ENCODE results near the gene PRR5L. TPM values are rescaled to one million over a fixed set of nuclear protein-coding genes. Genes with fewer than 3 reads are reported as not detected.

Gene PRR5L
- polyA plus RNA-seq, 1 donor (not counting 4 experiments of a cell fraction or from before 2014, with no cell fraction given): 20.1 TPM

DNA sequence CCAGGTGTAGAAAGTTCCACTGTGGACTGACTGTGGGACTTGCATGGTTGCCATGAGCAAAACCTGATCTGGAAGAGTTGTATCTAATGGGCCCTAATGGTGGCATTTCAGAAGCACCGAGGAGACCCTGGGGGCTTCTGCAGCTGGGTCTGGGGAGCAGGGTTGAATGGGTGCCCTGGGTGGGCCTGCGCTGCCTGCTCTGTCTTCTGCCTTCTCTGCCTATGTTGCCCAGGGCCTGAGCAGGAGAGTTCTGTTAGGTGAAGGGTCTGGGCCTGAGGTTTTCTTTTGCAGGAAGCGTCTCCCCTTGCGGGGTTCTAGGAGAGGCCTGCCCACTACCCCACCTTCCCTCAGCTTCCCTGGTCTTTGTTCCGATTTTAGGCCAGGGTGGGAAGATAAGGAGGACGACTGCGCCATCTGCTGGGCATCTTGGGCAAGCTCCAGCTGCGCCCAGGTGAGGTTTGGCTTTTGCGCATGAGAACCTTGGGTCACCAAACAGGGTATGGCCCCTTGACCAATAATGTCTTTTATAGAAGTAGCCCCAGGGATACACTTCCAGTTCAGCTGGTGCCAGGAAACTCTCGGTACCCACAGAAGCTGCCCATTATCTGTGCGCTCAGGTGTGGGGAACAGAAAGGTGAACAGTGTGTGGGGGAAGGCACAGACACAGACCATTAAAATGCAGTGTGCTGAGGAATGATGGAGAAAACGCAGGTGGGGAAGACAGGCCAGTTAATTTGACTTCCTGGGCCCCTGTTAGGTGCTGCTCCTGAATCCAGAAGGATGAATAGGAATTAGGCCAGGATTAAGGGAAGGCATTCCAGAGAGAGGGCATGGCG, 30.1 kb upstream of the PRR5L start:
- Histone ChIP-seq H2AFZ (ENCODE audit: control insufficient read depth, low read length) (no peak overlapping the region), H3K9me3 (ENCODE audit: control insufficient read depth, low read depth, low read length) (no peaks in the 10 kb centered on the region), H4K20me1 (ENCODE audit: control insufficient read depth, extremely low read depth, insufficient read depth, low read length) (no peaks in the 10 kb centered on the region), H3K4me1 (ENCODE audit: control insufficient read depth, extremely low read depth, insufficient read depth, low read length) (no peaks in the 10 kb centered on the region), H3K79me2 (ENCODE audit: control insufficient read depth, insufficient read depth, low read length) (no peaks in the 10 kb centered on the region), H3K9ac (ENCODE audit: control insufficient read depth, extremely low read depth, insufficient read depth, low read length) (no peak overlapping the region), H3K4me2 (ENCODE audit: control insufficient read depth, extremely low read depth, insufficient read depth, low read depth, low read length) (no peak overlapping the region), H3K9me1 (ENCODE audit: control insufficient read depth, extremely low read depth, insufficient read depth, low read length) (no peaks in the 10 kb centered on the region), H3K27ac (ENCODE audit: control insufficient read depth, insufficient read depth, low read length) (no peak overlapping the region), H3K27me3 (ENCODE audit: control insufficient read depth, extremely low read depth, insufficient read depth, low read length) (no peaks in the 10 kb centered on the region), H3K36me3 (ENCODE audit: control insufficient read depth in 2 of 2, extremely low read depth in 1 of 2, insufficient read depth in 2 of 2, low read length in 2 of 2) (peaks cover 0 to 1% of the 10 kb centered on the region in 2 experiments), H3K4me3 (ENCODE audit: control insufficient read depth in 2 of 3, extremely low read depth in 1 of 3, insufficient read depth in 2 of 3, low read depth in 1 of 3, low read length in 3 of 3) (no peak overlapping the region)
- peak; percentile 84 for FAIRE-seq
- DNase-seq (ENCODE audit: low read depth, low spot score): no peak
- TF ChIP-seq, protein P1, sequence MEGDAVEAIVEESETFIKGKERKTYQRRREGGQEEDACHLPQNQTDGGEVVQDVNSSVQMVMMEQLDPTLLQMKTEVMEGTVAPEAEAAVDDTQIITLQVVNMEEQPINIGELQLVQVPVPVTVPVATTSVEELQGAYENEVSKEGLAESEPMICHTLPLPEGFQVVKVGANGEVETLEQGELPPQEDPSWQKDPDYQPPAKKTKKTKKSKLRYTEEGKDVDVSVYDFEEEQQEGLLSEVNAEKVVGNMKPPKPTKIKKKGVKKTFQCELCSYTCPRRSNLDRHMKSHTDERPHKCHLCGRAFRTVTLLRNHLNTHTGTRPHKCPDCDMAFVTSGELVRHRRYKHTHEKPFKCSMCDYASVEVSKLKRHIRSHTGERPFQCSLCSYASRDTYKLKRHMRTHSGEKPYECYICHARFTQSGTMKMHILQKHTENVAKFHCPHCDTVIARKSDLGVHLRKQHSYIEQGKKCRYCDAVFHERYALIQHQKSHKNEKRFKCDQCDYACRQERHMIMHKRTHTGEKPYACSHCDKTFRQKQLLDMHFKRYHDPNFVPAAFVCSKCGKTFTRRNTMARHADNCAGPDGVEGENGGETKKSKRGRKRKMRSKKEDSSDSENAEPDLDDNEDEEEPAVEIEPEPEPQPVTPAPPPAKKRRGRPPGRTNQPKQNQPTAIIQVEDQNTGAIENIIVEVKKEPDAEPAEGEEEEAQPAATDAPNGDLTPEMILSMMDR (optimal IDR thresholded peaks at IDR 0.05 in 1 of 3, IDR thresholded peaks at IDR 0.05 in 1 of 3, conservative IDR thresholded peaks at IDR 0.05 in 1 of 3; ENCODE audit: extremely low read depth in 1 of 3, insufficient read depth in 2 of 3, low read length in 3 of 3): peak; percentile 87 to 95 (median 93)
- no peak for TF ChIP-seq EZH2 (IDR thresholded peaks at IDR 0.05; ENCODE audit: low read length)
- dilution Hi-C loops (cut with MboI; ENCODE audit: extremely low pct_ligation_motif_present, low sequenced_read_pairs): no loop called here

DNA sequence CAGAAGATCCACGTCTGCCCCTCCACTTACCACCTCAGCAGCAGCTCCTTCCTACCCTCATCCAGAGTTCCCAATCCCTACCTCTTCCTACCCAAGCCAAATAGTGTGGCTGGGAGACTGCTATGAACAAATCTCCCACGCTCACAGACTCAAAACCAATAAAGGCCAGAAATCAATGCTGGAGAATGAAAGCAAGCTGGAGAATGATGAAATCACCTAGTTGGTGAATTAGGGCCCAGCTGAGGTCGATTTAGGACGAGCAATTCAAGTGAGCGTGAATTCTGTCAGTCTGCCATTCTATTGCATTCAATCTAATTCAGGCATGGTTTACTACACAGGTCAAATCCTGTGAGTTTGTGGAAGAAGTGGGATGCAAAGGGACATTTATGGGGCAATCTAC, 29.3 kb upstream of the PRR5L start:
- FAIRE-seq (no peak), DNase-seq (ENCODE audit: low read depth, low spot score) (no peak)
- Histone ChIP-seq H3K27ac (ENCODE audit: control insufficient read depth, insufficient read depth, low read length) (no peak overlapping the region), H3K9ac (ENCODE audit: control insufficient read depth, extremely low read depth, insufficient read depth, low read length) (no peak overlapping the region), H3K9me3 (ENCODE audit: control insufficient read depth, low read depth, low read length) (no peaks in the 10 kb centered on the region), H3K27me3 (ENCODE audit: control insufficient read depth, extremely low read depth, insufficient read depth, low read length) (no peaks in the 10 kb centered on the region), H3K79me2 (ENCODE audit: control insufficient read depth, insufficient read depth, low read length) (no peaks in the 10 kb centered on the region), H4K20me1 (ENCODE audit: control insufficient read depth, extremely low read depth, insufficient read depth, low read length) (no peaks in the 10 kb centered on the region), H3K4me1 (ENCODE audit: control insufficient read depth, extremely low read depth, insufficient read depth, low read length) (no peaks in the 10 kb centered on the region), H3K4me2 (ENCODE audit: control insufficient read depth, extremely low read depth, insufficient read depth, low read depth, low read length) (no peak overlapping the region), H3K4me3 (ENCODE audit: control insufficient read depth in 2 of 3, extremely low read depth in 1 of 3, insufficient read depth in 2 of 3, low read depth in 1 of 3, low read length in 3 of 3) (no peak overlapping the region), H3K36me3 (ENCODE audit: control insufficient read depth in 2 of 2, extremely low read depth in 1 of 2, insufficient read depth in 2 of 2, low read length in 2 of 2) (peaks cover 0 to 3% of the 10 kb centered on the region in 2 experiments), H3K9me1 (ENCODE audit: control insufficient read depth, extremely low read depth, insufficient read depth, low read length) (no peaks in the 10 kb centered on the region), H2AFZ (ENCODE audit: control insufficient read depth, low read length) (no peak overlapping the region)
- TF ChIP-seq EZH2 (IDR thresholded peaks at IDR 0.05; ENCODE audit: low read length): no peak
- TF ChIP-seq, protein P1 (optimal IDR thresholded peaks at IDR 0.05 in 1 of 3, IDR thresholded peaks at IDR 0.05 in 1 of 3, conservative IDR thresholded peaks at IDR 0.05 in 1 of 3; ENCODE audit: extremely low read depth in 1 of 3, insufficient read depth in 2 of 3, low read length in 3 of 3): no peak
- dilution Hi-C loops (cut with MboI; ENCODE audit: extremely low pct_ligation_motif_present, low sequenced_read_pairs): no loop called here
